NCI-H2107 (cell line): ENCODE data around the gene PLXNA4.

Experiments
- DNase-seq: peaks from one replicate; lab custom pipeline; 2025; lab: John Stamatoyannopoulos, UW

The PLXNA4 gene

DNA sequence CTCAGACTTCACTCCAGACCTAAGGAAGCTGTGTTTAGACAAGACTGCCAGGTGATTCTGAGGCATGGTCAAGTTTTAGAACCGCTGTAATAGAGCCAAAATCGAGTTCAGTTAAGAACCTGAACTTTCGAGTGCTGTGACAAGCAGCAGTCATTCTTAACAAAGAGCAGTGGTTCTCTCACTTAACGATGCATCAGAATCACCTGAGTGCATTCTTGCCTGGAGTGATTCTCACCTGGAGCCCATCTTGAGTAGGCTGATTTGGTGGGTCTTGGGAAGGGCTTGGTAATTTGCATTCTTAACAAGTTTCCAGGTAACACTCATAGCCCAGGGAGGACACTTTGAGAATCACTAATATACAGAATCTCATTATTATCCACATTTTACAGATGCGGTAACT lies 44.7 kb downstream of the PLXNA4 start:
- no peak for DNase-seq

DNA sequence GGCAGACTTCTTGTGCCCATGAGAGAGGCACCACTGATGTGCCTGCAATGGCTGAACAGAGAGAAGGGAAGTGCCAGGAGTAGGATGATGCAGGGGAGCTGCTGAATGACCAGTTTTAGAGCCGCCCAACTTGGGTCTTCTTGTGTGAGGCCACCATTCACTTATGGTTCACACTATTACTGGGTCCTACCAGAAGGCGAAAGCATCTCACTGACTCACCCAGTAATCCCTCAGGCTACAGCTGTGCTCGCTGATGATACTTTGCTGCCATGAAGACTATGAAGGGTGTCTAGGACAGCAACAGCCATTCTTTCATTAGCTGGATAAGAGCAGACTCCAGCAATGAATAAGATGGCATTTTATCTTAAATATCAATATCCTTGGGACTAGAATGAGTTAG lies 47.6 kb downstream of the PLXNA4 start:
- no peak for DNase-seq

DNA sequence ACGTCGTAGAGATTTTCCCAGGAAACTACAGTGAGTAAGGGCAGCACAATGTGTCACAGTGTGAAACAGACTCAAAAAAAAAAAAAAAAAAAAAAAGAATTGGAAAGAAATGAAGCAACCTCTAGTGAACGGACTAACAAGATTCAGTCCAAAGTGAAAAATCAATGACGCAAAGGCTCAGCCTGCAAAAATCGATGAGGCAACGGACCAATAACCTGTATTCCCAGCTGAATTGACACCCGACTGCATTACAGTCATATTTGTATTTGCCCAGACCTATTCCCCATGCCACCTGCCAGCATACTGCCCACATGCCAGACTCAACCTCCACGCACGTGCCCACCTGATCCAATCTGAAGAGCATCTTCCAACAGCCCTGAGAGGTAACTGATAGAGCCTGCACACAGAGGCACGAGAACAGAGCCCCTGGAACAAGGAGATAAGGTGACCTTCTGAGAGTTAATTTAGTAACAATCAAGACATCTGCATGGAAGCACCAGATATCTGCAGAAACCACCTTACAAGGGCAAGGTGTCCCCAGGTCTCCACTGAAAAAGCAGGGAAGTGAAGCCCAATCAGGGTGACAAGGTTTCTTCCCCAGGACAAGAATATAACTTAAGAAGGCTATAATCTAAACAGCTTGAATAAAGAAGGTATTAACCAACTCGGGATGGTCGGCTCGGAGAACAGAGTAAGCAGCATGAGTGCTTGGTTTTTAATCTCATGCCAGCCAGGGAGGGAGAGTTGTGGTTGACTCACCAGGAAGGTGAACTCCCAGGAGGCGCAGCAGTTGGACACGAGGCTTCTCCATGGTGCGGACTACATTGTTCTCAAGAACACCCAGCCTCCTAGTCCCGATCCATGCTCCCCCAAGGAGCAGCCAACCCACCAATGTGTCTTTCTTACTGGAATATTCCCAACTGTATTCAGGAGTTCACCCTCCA lies 48.5 kb downstream of the PLXNA4 start:
- no peak for DNase-seq

DNA sequence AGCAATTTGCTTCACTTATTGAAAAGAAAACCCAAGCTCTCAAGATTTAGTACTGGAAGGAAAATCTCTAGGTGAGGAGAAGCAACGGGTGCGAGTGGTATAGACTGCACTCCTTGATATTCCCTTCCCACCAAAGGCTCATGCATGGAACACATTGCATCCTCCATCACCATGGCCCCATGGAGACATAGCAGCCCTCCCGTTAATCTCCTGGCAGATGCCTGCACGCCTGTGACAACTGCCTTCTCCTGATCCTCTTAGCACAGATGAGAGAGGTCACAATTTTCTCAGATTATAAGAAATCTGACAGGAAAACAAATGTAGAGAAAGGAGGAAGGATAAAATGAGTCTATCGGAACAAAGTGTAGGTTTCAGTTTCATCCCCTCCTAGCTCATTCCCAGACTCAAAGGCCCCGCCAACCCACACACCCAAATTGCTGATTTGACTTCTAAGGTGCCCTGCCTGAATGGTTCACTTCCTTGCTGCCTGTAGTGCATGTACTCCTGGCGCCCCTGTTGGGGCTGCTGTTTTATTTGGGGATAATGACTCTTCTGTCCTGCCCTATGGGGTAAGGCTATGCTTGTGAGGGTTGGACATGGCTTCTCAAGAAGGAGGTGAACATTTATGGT lies 50.0 kb downstream of the PLXNA4 start:
- no peak for DNase-seq

- no peak for DNase-seq
These were observed 54.8 kb downstream of the PLXNA4 start for GRCh38 chr7:132521423-132521822.

DNA sequence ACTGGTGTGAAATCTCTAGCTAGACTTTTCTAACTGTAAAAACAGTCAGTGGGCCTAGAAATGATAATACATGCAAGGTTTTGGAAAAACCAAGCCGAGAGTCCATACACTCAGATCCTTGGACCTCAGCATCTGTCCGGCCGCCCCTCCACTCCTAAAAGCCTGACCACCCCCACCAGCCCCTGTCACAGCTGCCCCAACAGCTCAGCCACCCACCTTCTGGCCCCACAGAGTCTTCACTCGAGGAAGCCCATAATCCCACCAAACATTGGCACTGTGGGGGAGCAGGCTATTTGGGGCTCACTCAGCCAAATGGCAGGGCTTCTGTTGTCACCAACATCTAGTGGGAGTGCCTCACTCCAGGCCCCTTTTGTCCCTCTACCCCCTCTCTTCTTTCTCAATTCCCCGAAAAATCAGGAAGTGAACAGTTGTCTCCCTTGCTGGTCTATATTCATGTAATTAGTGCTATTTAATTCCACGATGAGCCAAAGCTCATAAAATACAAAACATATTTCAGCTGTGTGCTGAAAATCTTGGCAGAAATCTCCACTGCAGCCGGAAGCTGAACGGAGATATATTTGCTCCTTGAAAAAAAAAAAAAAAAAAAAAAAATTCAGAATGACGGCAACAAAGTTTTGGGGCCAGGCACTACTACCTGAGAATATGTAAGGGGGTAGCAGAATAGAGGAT lies 55.5 kb downstream of the PLXNA4 start:
- no peak for DNase-seq

- DNase-seq = no peak
These were observed 56.3 kb downstream of the PLXNA4 start for GRCh38 chr7:132519936-132520335.

DNA sequence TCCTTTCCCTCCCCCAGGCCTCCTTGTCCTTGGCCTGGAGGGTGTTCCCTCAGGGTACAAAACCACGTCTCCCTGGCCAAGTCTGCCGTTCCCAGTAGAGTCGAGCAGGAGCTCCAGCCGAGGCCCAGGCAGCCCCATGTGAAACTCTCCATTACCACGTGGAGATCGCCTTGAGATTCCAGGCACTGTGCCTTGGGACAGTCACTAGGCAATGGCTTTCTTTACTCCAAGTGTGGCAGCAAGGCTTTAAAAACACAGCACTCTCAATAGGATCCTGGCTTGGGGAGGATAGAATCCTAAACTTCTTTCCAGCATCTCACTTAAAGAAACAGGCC lies 57.5 kb downstream of the PLXNA4 start:
- DNase-seq = no peak

- no peak for DNase-seq
These were observed 58.0 kb downstream of the PLXNA4 start for GRCh38 chr7:132518102-132518838.

DNA sequence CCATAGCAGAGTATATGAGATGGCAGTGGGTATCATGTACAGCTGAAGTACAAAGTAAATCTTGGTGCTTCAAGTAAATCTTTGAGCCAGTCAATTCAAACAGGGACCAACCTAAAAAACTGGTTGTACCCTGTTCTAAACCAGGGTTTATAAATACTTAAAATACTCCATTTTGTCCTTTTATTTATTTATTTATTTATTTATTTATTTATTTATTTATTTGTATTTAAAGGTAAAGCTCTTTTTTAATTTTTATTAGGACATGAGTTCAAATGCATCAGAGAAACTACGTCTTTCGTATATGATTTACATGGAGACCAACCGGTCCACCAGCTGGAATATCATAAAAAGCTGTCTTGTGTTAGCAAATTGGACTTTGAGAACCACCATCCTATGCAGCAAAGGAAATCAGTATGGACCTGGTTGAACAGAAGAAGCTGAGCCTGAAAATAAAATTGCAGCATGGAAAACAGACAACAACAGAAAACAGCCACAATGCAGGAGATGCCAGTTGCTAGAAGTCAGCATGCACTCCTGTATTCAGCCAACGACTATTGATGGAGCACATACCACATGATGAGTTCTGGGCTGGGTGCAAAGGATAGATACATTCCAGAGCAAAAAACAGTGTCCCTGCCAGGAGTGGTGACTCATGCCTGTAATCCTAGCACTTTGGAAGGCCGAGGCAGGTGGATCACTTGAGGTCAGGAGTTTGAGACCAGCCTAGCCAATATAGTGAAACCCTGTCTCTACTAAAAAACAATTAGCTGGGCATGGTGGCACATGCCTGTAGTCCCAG lies 60.0 kb downstream of the PLXNA4 start:
- DNase-seq = no peak

DNA sequence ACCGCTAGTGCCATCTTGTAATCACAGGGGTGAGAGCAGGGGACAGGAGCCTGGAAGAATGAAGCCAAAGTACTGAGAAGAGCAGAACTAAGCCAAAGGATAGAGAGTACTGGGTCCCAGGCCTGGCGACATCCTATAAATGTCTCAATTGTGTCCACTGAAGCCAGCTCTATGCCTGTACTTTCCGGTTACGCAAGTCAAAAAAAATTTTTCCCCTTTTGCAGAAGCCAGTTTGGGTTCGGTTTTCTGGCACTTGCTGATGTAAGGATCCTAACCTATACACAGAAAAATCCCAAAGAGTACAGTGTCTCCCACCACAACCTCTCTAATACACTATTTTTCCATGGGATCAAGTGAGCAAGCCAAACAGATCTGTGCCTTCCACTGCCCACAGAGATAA lies 61.1 kb downstream of the PLXNA4 start:
- no peak for DNase-seq

- no peak for DNase-seq
These were observed 61.8 kb downstream of the PLXNA4 start for GRCh38 chr7:132514430-132514829.

DNA sequence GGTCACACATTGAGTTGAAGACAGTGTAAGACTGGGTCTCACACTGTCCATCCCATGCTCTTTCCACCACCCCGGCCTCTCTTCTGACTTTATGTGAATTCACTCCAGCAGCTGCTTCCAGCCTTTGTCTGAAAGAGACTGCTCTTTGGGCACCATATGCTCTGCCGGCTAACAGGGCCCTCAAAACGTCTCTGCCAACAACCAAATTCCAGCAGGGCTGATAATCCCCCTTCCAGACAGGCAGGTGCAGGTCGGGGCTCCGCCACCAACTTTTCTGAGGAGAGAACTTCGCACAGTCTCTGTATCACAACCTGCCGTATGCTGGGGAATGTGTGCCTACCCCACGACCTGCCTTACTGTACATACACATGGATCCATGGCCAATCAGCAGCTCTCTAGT lies 64.3 kb downstream of the PLXNA4 start:
- DNase-seq = no peak

DNA sequence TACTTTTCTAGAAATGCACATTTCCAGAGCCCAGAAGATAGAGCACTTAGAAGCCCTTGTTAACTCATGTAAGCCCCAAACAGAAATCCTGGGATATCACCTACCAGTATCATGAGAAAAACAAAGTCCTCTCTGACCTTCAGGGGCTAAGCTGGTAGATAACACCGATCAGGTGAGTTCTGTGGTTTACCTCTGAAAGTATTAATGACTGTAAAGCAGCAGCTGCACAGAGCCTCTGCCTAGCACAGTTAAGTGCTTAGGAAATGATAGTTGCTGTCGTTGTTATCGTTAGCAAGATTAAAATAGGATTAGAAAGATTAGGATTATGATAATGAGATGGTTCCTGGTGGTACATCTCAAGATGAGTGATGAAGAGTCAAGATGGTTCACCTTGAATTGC lies 64.9 kb downstream of the PLXNA4 start:
- DNase-seq = no peak

GRCh38 chr7:132509643-132510042 lies 66.6 kb downstream of the PLXNA4 start:
- no peak for DNase-seq

GRCh38 chr7:132508724-132509353 lies 67.4 kb downstream of the PLXNA4 start:
- DNase-seq = no peak

DNA sequence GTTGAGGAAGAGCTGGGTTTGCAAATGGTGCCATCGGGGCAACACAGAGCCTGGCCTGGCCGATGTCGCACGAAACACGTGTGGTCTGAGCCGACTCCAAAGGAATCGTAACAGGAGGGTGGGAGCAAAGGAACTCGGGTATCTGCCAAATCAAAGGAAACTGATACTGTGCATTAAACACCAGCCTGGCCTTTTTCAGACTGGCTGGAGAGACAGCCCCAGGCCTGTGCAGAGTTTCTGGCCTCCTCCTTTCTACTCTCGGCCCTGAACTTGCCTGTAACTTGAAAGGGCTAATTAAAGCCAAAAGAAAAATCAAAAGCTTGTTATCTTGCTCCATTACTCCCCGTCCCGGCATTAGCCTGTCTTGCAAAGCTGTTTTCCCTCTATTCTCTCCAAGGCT lies 71.4 kb downstream of the PLXNA4 start:
- no peak for DNase-seq

DNA sequence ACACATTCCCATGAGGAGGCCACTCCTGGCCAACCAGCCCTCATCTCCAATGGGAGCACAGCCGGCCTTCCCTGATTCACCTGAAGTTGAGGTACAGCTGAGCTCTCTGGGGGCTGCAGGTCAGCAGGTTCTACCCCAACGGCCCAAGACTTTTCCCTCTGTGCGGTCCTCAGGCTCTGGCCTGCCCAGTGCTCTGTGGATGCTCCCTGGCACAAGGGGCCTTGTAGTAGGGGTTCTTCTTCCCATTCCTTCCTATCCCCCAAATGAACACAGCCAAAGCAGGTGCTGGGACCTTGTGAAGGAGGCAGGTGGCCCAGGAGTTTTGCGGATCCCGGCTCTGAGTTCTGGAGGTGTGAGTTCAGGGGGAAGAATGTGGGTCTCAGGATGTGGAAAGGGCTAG lies 72.2 kb downstream of the PLXNA4 start:
- no peak for DNase-seq

GRCh38 chr7:132503415-132503814 lies 72.9 kb downstream of the PLXNA4 start:
- no peak for DNase-seq

DNA sequence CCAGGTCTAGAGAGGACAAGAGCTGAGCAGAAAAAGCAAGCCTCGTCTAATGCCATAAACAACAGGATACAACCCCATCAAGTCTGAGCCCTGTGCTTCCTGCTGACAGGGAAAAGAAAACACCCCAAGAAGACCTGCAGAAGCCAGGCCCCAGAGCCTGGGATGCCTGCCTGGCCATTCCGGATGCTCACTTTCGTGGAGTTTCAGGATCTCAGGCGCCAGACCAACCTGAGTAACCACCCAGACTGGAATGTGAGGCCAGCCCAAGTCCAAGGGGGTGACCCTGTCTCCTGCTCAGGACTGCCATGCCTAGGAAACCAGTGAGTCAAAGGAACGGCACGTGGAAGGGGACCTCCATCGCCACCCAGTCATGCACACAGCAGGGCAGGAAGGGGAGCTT lies 74.3 kb downstream of the PLXNA4 start:
- DNase-seq = no peak
